IMR-90 (cell line): ENCODE measurements around the gene ROBO1. TPM values are rescaled to one million over a fixed set of nuclear protein-coding genes. Genes with fewer than 3 reads are reported as not detected.

Experiments used
- ATAC-seq: fragments of 200-7000 bp; cut with Tn5 transposase; 2 replicates; pipeline ENCODE4 v1.9.1; 2020; ENCODE audit warnings: low read depth, mild to moderate bottlenecking, moderate library complexity
- BruUV-seq: library from RNA; stranded (reverse); fragments of 400-500 nt; replicated peaks from 2 replicates; lab custom pipeline; 2021; lab: Mats Ljungman, UMichigan
- CTCF ChIA-PET: fragments of 300-600 bp; formaldehyde crosslinking; extraction: SDS; loops from one replicate; lab custom pipeline; 2021; ENCODE audit warnings: antibody characterized with exemption; lab: Yijun Ruan, JAX
- POLR2A ChIA-PET: fragments of 300-600 bp; sonication (Branson Sonifier 250); formaldehyde crosslinking; loops from one replicate; lab custom pipeline; 2022; ENCODE audit warnings: antibody characterized with exemption; ENCODE audit not compliant: unreplicated experiment; lab: Charles Lee
- DNase-seq: peaks from one replicate; pipeline ENCODE4 v3.0.0; 2013
- H2AFZ ChIP-seq: replicated peaks from 2 replicates; pipeline ENCODE3; 2013; ENCODE audit warnings: low read length, mild to moderate bottlenecking; ENCODE audit not compliant: poor library complexity
- H2AK5ac ChIP-seq: 2 replicates; pipeline ENCODE4 v1.6.1; 2013; ENCODE audit warnings: low read depth, low read length, inconsistent platforms
- H2AK9ac ChIP-seq: replicated peaks from 2 replicates; pipeline ENCODE3; 2013; ENCODE audit warnings: mild to moderate bottlenecking, low read depth, low read length, moderate library complexity; ENCODE audit not compliant: poor library complexity
- H2BK120ac ChIP-seq: 2 replicates; pipeline ENCODE4 v1.6.1; 2013; ENCODE audit warnings: low read depth, low read length, inconsistent platforms
- H2BK15ac ChIP-seq: 3 replicates; pipeline ENCODE4 v1.6.1; 2013; ENCODE audit warnings: low read depth, low read length, inconsistent platforms
- H2BK20ac ChIP-seq: 2 replicates; pipeline ENCODE4 v1.6.1; 2013; ENCODE audit warnings: low read depth, mild to moderate bottlenecking, inconsistent platforms, low read length, moderate library complexity
- H2BK5ac ChIP-seq: 2 replicates; pipeline ENCODE4 v1.6.1; 2013; ENCODE audit warnings: mild to moderate bottlenecking, low read depth, low read length, inconsistent platforms; ENCODE audit not compliant: poor library complexity, severe bottlenecking
- H3K14ac ChIP-seq: replicated peaks from 2 replicates; pipeline ENCODE4 v1.6.1; 2013; ENCODE audit warnings: low read depth, low read length, inconsistent platforms
- H3K18ac ChIP-seq: 2 replicates; pipeline ENCODE4 v1.6.1; 2013; ENCODE audit warnings: low read depth, low read length, control low read depth
- H3K23ac ChIP-seq: 2 replicates; pipeline ENCODE4 v1.6.1; 2013; ENCODE audit warnings: low read depth, low read length, inconsistent platforms
- H3K27ac ChIP-seq: 2 replicates; pipeline ENCODE4 v1.5.1; 2013; ENCODE audit warnings: mild to moderate bottlenecking, control low read depth, low read length; ENCODE audit not compliant: insufficient read depth
- H3K27me3 ChIP-seq: 2 replicates; pipeline ENCODE4 v1.6.1; 2013; ENCODE audit warnings: low read length; ENCODE audit not compliant: control insufficient read depth, insufficient read depth
- H3K36me3 ChIP-seq: 2 replicates; pipeline ENCODE4 v1.6.1; 2013; ENCODE audit warnings: low read length, mixed read lengths; ENCODE audit not compliant: control insufficient read depth, insufficient read depth
- H3K4ac ChIP-seq: 2 replicates; pipeline ENCODE4 v1.6.1; 2013; ENCODE audit warnings: low read depth, low read length, inconsistent platforms
- H3K4me1 ChIP-seq: 2 replicates; pipeline ENCODE4 v1.6.1; 2013; ENCODE audit warnings: low read length, mixed read lengths; ENCODE audit not compliant: control insufficient read depth, insufficient read depth
- H3K4me2 ChIP-seq: 2 replicates; pipeline ENCODE4 v1.6.1; 2013; ENCODE audit warnings: low read depth, mild to moderate bottlenecking, control low read depth, low read length, moderate library complexity
- H3K4me3 ChIP-seq: 2 replicates; pipeline ENCODE4 v1.5.1; 2013; ENCODE audit warnings: low read depth, mild to moderate bottlenecking, control low read depth, low read length, moderate library complexity; ENCODE audit not compliant: insufficient read depth
- H3K56ac ChIP-seq: 2 replicates; pipeline ENCODE4 v1.6.1; 2013; ENCODE audit warnings: low read length, inconsistent platforms; ENCODE audit not compliant: insufficient read depth; ENCODE audit errors: extremely low read depth
- H3K79me1 ChIP-seq, 2 experiments: 2 replicates each; pipeline ENCODE4 v1.6.1; 2013; ENCODE audit warnings: low read length in 2 of 2, inconsistent platforms in 1 of 2, low read depth in 1 of 2
- H3K9ac ChIP-seq: 2 replicates; pipeline ENCODE4 v1.6.1; 2013; ENCODE audit warnings: low read depth, low read length, control low read depth
- H3K9me1 ChIP-seq: 2 replicates; pipeline ENCODE4 v1.6.1; 2013; ENCODE audit warnings: low read length, inconsistent platforms; ENCODE audit not compliant: insufficient read depth
- H3K9me3 ChIP-seq: 2 replicates; pipeline ENCODE4 v1.6.1; 2013; ENCODE audit warnings: low read length; ENCODE audit not compliant: control insufficient read depth, insufficient read depth
- H4K20me1 ChIP-seq: 2 replicates; pipeline ENCODE4 v1.6.1; 2013; ENCODE audit warnings: low read length, inconsistent platforms; ENCODE audit not compliant: insufficient read depth
- H4K5ac ChIP-seq: 2 replicates; pipeline ENCODE4 v1.6.1; 2013; ENCODE audit warnings: mild to moderate bottlenecking, low read depth, low read length, control low read depth
- H4K8ac ChIP-seq, 2 experiments: 2 replicates each; pipeline ENCODE4 v1.6.1; 2013; ENCODE audit warnings: low read depth in 2 of 2, low read length in 2 of 2, control low read depth in 1 of 2, inconsistent platforms in 1 of 2
- H4K91ac ChIP-seq: 2 replicates; pipeline ENCODE4 v1.6.1; 2013; ENCODE audit warnings: low read depth, low read length, inconsistent platforms; ENCODE audit not compliant: insufficient read depth
- BHLHE40 ChIP-seq: fragments of 150-350 bp; IDR thresholded peaks from 2 replicates; pipeline ENCODE4 v1.6.1; 2016; ENCODE audit warnings: mild to moderate bottlenecking, low read depth, low read length
- CEBPB ChIP-seq: IDR thresholded peaks from 2 replicates; pipeline ENCODE4 v1.6.1; 2012; ENCODE audit warnings: low read depth, low read length, improper control_type of control experiment
- CHD1 ChIP-seq: IDR thresholded peaks from 2 replicates; pipeline ENCODE4 v1.6.1; 2012; ENCODE audit warnings: low read depth, low read length, improper control_type of control experiment
- FOS ChIP-seq: fragments of 150-350 bp; IDR thresholded peaks from 2 replicates; pipeline ENCODE4 v1.6.1; 2016; ENCODE audit warnings: low read depth, low read length
- MAFK ChIP-seq: IDR thresholded peaks from 2 replicates; pipeline ENCODE4 v1.6.1; 2012; ENCODE audit warnings: low read depth, low read length, improper control_type of control experiment
- MAZ ChIP-seq: IDR thresholded peaks from 2 replicates; pipeline ENCODE4 v1.6.1; 2012; ENCODE audit warnings: low read depth, mild to moderate bottlenecking, low read length, improper control_type of control experiment, moderate library complexity, borderline replicate concordance
- MXI1 ChIP-seq: IDR thresholded peaks from 2 replicates; pipeline ENCODE4 v1.6.1; 2012; ENCODE audit warnings: low read depth, mild to moderate bottlenecking, low read length, moderate library complexity, borderline replicate concordance
- NFE2L2 ChIP-seq: fragments of 150-350 bp; IDR thresholded peaks from 2 replicates; pipeline ENCODE4 v1.6.1; 2016; ENCODE audit warnings: low read depth, mild to moderate bottlenecking, low read length
- POLR2A ChIP-seq: IDR thresholded peaks from 2 replicates; pipeline ENCODE4 v1.6.1; 2012; ENCODE audit warnings: mild to moderate bottlenecking, low read depth, low read length
- RAD21 ChIP-seq: IDR thresholded peaks from 2 replicates; pipeline ENCODE4 v1.6.1; 2012; ENCODE audit warnings: low read length, improper control_type of control experiment
- RCOR1 ChIP-seq: IDR thresholded peaks from 2 replicates; pipeline ENCODE4 v1.6.1; 2012; ENCODE audit warnings: mild to moderate bottlenecking, low read length, improper control_type of control experiment; ENCODE audit not compliant: insufficient replicate concordance
- RFX5 ChIP-seq: IDR thresholded peaks from 2 replicates; pipeline ENCODE4 v1.8.0; 2012; ENCODE audit warnings: low read depth, mild to moderate bottlenecking, low read length, moderate library complexity
- SMC3 ChIP-seq: fragments of 150-350 bp; IDR thresholded peaks from 2 replicates; pipeline ENCODE4 v1.6.1; 2016; ENCODE audit warnings: low read depth, mild to moderate bottlenecking, antibody characterized with exemption, low read length, moderate library complexity
- WGBS, 2 experiments: methylation state at CpG; one replicate each; pipeline versions ENCODE4 v1.1.5 to v1.1.7; 2013; ENCODE audit warnings: missing lambda C conversion rate in 2 of 2; ENCODE audit not compliant: insufficient read length in 1 of 2; ENCODE audit errors: extremely low coverage in 2 of 2; 5-methylcytosine and 5-hydroxymethylcytosine counted together
- dilution Hi-C: fragments of 300-500 bp; cut with HindIII; formaldehyde crosslinking; loops from one replicate; pipeline ENCODE4 v1.14.3; 2018; ENCODE audit warnings: low sequenced_read_pairs; ENCODE audit not compliant: unreplicated experiment
- in situ Hi-C: fragments of 300-500 bp; cut with MboI; formaldehyde crosslinking; loops from 3 replicates; pipeline ENCODE4 v1.14.3; 2019; ENCODE audit warnings: low sequenced_read_pairs, inconsistent platforms, mixed read lengths
- intact Hi-C: fragments of 100-400 bp; cut with micrococcal nuclease; formaldehyde crosslinking; loops from 2 replicates; pipeline ENCODE4 v1.10.0; 2022
- polyA plus RNA-seq, 3 experiments: library from polyadenylated mRNA; depleted of rRNA; stranded (reverse); fragments of >200 nt; gene quantifications; 2 replicates each; pipeline ENCODE4 v1.2.3, GENCODE V29; 2012; ENCODE audit warnings: low replicate concordance in 1 of 3
- total RNA-seq: library from RNA; depleted of rRNA; stranded (reverse); fragments of >200 nt; gene quantifications from 2 replicates; pipeline ENCODE4 v1.2.3, GENCODE V29; 2012
- TF ChIP-seq, protein P1 (sequence below): fragments of 150-350 bp; IDR thresholded peaks from 2 replicates; pipeline ENCODE4 v1.6.1; 2017; ENCODE audit warnings: mild to moderate bottlenecking, antibody characterized with exemption, low read length, low read depth
- TF ChIP-seq, protein P2 (sequence below): conservative IDR thresholded peaks from 2 replicates; pipeline ENCODE4 v1.5.1; 2012; ENCODE audit warnings: mild to moderate bottlenecking, low read depth, low read length, improper control_type of control experiment
- TF ChIP-seq, protein P3 (sequence below): fragments of 150-350 bp; IDR thresholded peaks from 2 replicates; pipeline ENCODE4 v1.6.1; 2016; ENCODE audit warnings: low read depth, mild to moderate bottlenecking, low read length, moderate library complexity, borderline replicate concordance

The ROBO1 gene
- total and polyA plus RNA-seq, 2 of the 4 experiments (the other 2 are of a cell fraction), result 24.1 to 53.9 TPM

DNA sequence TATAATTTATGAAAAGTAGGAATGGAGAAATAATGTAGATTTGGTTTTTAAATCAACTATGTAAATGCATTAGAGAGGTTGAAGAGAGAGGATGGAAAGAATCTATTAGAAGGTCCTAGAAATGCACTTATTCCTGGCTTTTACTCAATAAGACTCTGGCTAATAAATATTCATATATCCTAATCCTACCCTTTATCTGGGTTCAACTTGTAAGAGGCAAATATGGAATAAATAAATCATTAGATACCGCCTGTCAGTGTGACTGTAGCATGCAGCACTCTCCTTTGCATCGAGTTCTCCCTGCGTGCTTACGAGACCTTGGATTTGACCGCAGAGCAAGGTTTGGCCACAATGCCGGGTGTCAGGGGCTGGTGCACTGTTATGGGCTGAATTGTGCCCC, 1156.5 kb downstream of the ROBO1 start:
- TF ChIP-seq MAZ (no peak), NFE2L2 (no peak), RCOR1 (no peak), RFX5 (no peak), BHLHE40 (no peak), SMC3 (no peak), FOS (no peak), CHD1 (no peak), RAD21 (no peak), MAFK (no peak), CEBPB (no peak), POLR2A (no peak), MXI1 (no peak)
- TF ChIP-seq, protein P1, sequence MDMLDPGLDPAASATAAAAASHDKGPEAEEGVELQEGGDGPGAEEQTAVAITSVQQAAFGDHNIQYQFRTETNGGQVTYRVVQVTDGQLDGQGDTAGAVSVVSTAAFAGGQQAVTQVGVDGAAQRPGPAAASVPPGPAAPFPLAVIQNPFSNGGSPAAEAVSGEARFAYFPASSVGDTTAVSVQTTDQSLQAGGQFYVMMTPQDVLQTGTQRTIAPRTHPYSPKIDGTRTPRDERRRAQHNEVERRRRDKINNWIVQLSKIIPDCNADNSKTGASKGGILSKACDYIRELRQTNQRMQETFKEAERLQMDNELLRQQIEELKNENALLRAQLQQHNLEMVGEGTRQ, result no peak
- TF ChIP-seq, protein P2, sequence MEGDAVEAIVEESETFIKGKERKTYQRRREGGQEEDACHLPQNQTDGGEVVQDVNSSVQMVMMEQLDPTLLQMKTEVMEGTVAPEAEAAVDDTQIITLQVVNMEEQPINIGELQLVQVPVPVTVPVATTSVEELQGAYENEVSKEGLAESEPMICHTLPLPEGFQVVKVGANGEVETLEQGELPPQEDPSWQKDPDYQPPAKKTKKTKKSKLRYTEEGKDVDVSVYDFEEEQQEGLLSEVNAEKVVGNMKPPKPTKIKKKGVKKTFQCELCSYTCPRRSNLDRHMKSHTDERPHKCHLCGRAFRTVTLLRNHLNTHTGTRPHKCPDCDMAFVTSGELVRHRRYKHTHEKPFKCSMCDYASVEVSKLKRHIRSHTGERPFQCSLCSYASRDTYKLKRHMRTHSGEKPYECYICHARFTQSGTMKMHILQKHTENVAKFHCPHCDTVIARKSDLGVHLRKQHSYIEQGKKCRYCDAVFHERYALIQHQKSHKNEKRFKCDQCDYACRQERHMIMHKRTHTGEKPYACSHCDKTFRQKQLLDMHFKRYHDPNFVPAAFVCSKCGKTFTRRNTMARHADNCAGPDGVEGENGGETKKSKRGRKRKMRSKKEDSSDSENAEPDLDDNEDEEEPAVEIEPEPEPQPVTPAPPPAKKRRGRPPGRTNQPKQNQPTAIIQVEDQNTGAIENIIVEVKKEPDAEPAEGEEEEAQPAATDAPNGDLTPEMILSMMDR, result no peak
- TF ChIP-seq, protein P3, sequence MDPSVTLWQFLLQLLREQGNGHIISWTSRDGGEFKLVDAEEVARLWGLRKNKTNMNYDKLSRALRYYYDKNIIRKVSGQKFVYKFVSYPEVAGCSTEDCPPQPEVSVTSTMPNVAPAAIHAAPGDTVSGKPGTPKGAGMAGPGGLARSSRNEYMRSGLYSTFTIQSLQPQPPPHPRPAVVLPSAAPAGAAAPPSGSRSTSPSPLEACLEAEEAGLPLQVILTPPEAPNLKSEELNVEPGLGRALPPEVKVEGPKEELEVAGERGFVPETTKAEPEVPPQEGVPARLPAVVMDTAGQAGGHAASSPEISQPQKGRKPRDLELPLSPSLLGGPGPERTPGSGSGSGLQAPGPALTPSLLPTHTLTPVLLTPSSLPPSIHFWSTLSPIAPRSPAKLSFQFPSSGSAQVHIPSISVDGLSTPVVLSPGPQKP, result no peak
- BruUV-seq, result no TSS peak
- no peak overlapping the region for H2AK5ac ChIP-seq
- dilution Hi-C loops (no loop called here), in situ Hi-C loops (no loop called here), intact Hi-C loops (no loop called here)
- no peak overlapping the region for H3K9ac ChIP-seq
- H3K9me3 ChIP-seq, result no peaks in the 10 kb centered on the region
- ChIA-PET CTCF (no interaction called here), POLR2A (no interaction called here)
- no peak overlapping the region for H4K8ac ChIP-seq
- 100% methylated on average over 4 of the region's 6 CpGs; no CpG with 5 or more reads in 1 of the 2 experiments for WGBS, 2 experiments
- no peak overlapping the region for H2BK15ac ChIP-seq
- H3K27me3 ChIP-seq, result no peaks in the 10 kb centered on the region
- no peak overlapping the region for H3K23ac ChIP-seq
- no peak overlapping the region for H4K5ac ChIP-seq
- no peaks in the 10 kb centered on the region for H3K4me1 ChIP-seq
- no peak overlapping the region for H3K14ac ChIP-seq
- H3K36me3 ChIP-seq, result peaks cover 4% of the 10 kb centered on the region
- H4K91ac ChIP-seq, result no peak overlapping the region
- H3K56ac ChIP-seq, result no peak overlapping the region
- H3K18ac ChIP-seq, result no peak overlapping the region
- no peak overlapping the region for H3K4me2 ChIP-seq
- H3K9me1 ChIP-seq, result peaks cover 4% of the 10 kb centered on the region; the same call in 1 of the 2 replicates
- H2BK120ac ChIP-seq, result no peak overlapping the region
- no peak overlapping the region for H2AFZ ChIP-seq
- H2BK20ac ChIP-seq, result no peak overlapping the region
- H3K79me1 ChIP-seq, result no peaks in the 10 kb centered on the region
- DNase-seq (no peak), ATAC-seq (no peak)
- H3K27ac ChIP-seq, result no peak overlapping the region
- no peak overlapping the region for H2BK5ac ChIP-seq
- H3K4me3 ChIP-seq, result no peak overlapping the region
- H4K20me1 ChIP-seq, result no peaks in the 10 kb centered on the region
- no peak overlapping the region for H2AK9ac ChIP-seq
- H3K4ac ChIP-seq, result no peak overlapping the region
